GM23338 (cell line): ENCODE measurements around the gene TTL.

ENCODE experiments used
- CREB1 ChIP-seq: fragments of 250-450 bp; sonication (Bioruptor Pico); IDR thresholded peaks from 2 replicates; pipeline ENCODE4 v1.5.0; 2020; ENCODE audit warnings: low read depth, mild to moderate bottlenecking, moderate library complexity
- EZH2 ChIP-seq: fragments of 200-600 bp; sonication (generic); IDR thresholded peaks from one replicate; pipeline ENCODE4 v1.8.0; 2017; ENCODE audit warnings: antibody characterized with exemption, mild to moderate bottlenecking, low read depth; ENCODE audit not compliant: unreplicated experiment
- EZH2phosphoT487 ChIP-seq: fragments of 200-600 bp; sonication (generic); IDR thresholded peaks from one replicate; pipeline ENCODE4 v1.8.1; 2018; ENCODE audit warnings: antibody characterized with exemption; ENCODE audit not compliant: unreplicated experiment
- POLR2AphosphoS5 ChIP-seq: IDR thresholded peaks from 2 replicates; pipeline ENCODE4 v1.6.1; 2016; ENCODE audit warnings: antibody characterized with exemption, low read depth
- ZNF462 ChIP-seq: fragments of 250-450 bp; sonication (Bioruptor Pico); IDR thresholded peaks from 2 replicates; pipeline ENCODE4 v1.5.0; 2020; ENCODE audit warnings: mild to moderate bottlenecking, moderate library complexity
- TF ChIP-seq, protein P1 (sequence below), 2 experiments: fragments of 200-600 bp in 1 of 2; sonication (generic) in 1 of 2; conservative IDR thresholded peaks; 2 replicates each; pipeline versions ENCODE4 v1.5.1 to v1.6.1; 2016 to 2017; ENCODE audit warnings: antibody characterized with exemption in 2 of 2, low read depth in 2 of 2, mild to moderate bottlenecking in 2 of 2, moderate library complexity in 1 of 2
- TF ChIP-seq, protein P2 (sequence below): IDR thresholded peaks from 2 replicates; pipeline ENCODE4 v1.6.1; 2016; ENCODE audit warnings: antibody characterized with exemption
- TF ChIP-seq, protein P3 (sequence below): IDR thresholded peaks from one replicate; pipeline ENCODE4 v1.6.1; 2018; ENCODE audit warnings: antibody characterized with exemption; ENCODE audit not compliant: unreplicated experiment

- TF ChIP-seq, protein P1, sequence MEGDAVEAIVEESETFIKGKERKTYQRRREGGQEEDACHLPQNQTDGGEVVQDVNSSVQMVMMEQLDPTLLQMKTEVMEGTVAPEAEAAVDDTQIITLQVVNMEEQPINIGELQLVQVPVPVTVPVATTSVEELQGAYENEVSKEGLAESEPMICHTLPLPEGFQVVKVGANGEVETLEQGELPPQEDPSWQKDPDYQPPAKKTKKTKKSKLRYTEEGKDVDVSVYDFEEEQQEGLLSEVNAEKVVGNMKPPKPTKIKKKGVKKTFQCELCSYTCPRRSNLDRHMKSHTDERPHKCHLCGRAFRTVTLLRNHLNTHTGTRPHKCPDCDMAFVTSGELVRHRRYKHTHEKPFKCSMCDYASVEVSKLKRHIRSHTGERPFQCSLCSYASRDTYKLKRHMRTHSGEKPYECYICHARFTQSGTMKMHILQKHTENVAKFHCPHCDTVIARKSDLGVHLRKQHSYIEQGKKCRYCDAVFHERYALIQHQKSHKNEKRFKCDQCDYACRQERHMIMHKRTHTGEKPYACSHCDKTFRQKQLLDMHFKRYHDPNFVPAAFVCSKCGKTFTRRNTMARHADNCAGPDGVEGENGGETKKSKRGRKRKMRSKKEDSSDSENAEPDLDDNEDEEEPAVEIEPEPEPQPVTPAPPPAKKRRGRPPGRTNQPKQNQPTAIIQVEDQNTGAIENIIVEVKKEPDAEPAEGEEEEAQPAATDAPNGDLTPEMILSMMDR (conservative IDR thresholded peaks at IDR 0.05; ENCODE audit: low read depth in 2 of 2) = no peak
- TF ChIP-seq POLR2AphosphoS5 = no peak
- TF ChIP-seq ZNF462 (CRISPR knock-in tag) = no peak
- TF ChIP-seq, protein P2, sequence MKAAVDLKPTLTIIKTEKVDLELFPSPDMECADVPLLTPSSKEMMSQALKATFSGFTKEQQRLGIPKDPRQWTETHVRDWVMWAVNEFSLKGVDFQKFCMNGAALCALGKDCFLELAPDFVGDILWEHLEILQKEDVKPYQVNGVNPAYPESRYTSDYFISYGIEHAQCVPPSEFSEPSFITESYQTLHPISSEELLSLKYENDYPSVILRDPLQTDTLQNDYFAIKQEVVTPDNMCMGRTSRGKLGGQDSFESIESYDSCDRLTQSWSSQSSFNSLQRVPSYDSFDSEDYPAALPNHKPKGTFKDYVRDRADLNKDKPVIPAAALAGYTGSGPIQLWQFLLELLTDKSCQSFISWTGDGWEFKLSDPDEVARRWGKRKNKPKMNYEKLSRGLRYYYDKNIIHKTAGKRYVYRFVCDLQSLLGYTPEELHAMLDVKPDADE = no peak
- no peak for TF ChIP-seq EZH2phosphoT487
- TF ChIP-seq CREB1 = no peak
- TF ChIP-seq EZH2 = no peak
- TF ChIP-seq, protein P3, sequence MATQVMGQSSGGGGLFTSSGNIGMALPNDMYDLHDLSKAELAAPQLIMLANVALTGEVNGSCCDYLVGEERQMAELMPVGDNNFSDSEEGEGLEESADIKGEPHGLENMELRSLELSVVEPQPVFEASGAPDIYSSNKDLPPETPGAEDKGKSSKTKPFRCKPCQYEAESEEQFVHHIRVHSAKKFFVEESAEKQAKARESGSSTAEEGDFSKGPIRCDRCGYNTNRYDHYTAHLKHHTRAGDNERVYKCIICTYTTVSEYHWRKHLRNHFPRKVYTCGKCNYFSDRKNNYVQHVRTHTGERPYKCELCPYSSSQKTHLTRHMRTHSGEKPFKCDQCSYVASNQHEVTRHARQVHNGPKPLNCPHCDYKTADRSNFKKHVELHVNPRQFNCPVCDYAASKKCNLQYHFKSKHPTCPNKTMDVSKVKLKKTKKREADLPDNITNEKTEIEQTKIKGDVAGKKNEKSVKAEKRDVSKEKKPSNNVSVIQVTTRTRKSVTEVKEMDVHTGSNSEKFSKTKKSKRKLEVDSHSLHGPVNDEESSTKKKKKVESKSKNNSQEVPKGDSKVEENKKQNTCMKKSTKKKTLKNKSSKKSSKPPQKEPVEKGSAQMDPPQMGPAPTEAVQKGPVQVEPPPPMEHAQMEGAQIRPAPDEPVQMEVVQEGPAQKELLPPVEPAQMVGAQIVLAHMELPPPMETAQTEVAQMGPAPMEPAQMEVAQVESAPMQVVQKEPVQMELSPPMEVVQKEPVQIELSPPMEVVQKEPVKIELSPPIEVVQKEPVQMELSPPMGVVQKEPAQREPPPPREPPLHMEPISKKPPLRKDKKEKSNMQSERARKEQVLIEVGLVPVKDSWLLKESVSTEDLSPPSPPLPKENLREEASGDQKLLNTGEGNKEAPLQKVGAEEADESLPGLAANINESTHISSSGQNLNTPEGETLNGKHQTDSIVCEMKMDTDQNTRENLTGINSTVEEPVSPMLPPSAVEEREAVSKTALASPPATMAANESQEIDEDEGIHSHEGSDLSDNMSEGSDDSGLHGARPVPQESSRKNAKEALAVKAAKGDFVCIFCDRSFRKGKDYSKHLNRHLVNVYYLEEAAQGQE = no peak
Measured at GRCh38 chr2:112530728-112531127, 48.8 kb downstream of the TTL start.
